ENCODE data around the gene VSTM2B. TPM values are rescaled to one million over a fixed set of nuclear protein-coding genes. Genes with fewer than 3 reads are reported as not detected.

Gene VSTM2B
- total and polyA plus RNA-seq, 2 of the 13 experiments (the other 11 are each of a cell fraction or from before 2014, with no cell fraction given): not detected

DNA sequence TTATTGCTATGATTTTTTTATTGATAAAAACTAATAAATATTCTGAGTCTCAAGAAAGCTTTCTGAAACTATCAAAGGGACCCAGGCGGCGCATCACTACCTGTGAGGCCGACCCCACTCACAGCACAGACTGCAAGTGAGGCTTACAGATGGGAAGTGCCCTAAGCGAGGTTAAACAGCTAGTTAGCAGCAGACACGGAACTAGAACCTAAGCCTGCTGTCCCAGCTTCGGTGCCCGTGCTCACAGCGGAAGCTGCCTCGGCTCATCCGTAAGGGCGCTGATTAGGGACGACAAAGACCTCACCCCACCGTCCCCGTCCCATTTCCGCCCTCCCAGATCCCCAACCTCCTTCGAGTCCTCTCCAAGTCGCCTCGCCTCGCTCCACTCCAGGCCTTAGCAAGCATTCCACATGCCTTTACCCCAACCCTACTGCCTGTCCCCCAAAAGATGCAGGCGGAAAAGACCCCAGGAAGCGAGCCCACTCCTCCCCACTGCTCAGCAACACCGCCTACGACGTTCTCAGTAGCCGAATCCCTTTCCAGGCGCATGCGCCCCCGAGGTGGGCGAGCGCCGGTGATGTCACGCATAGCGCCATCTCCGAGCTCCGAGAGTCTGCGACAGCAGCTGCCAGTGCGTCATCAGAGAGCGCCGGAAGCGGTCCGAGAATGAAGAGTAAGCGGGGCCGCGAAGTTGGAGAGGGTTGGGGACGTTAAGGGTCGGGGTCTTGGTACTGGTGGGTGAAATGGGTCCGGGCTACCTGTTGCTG, 80.0 kb downstream of the VSTM2B start, which contains the start of gene POP4 (continued):
- TF ChIP-seq, protein P1, sequence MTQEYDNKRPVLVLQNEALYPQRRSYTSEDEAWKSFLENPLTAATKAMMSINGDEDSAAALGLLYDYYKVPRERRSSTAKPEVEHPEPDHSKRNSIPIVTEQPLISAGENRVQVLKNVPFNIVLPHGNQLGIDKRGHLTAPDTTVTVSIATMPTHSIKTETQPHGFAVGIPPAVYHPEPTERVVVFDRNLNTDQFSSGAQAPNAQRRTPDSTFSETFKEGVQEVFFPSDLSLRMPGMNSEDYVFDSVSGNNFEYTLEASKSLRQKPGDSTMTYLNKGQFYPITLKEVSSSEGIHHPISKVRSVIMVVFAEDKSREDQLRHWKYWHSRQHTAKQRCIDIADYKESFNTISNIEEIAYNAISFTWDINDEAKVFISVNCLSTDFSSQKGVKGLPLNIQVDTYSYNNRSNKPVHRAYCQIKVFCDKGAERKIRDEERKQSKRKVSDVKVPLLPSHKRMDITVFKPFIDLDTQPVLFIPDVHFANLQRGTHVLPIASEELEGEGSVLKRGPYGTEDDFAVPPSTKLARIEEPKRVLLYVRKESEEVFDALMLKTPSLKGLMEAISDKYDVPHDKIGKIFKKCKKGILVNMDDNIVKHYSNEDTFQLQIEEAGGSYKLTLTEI (CRISPR knock-in tag; conservative IDR thresholded peaks at IDR 0.05): no peak
- no peak for TF ChIP-seq ZBTB20 (CRISPR knock-in tag; IDR thresholded peaks at IDR 0.05; ENCODE audit: borderline replicate concordance, low read depth)
- peak; percentile 14 for TF ChIP-seq PCBP2 (optimal IDR thresholded peaks at IDR 0.05; ENCODE audit: low read depth, low read length, poor library complexity, severe bottlenecking)
- no peak for TF ChIP-seq ZNF549 (CRISPR knock-in tag; IDR thresholded peaks at IDR 0.05)
- TF ChIP-seq, protein P2, sequence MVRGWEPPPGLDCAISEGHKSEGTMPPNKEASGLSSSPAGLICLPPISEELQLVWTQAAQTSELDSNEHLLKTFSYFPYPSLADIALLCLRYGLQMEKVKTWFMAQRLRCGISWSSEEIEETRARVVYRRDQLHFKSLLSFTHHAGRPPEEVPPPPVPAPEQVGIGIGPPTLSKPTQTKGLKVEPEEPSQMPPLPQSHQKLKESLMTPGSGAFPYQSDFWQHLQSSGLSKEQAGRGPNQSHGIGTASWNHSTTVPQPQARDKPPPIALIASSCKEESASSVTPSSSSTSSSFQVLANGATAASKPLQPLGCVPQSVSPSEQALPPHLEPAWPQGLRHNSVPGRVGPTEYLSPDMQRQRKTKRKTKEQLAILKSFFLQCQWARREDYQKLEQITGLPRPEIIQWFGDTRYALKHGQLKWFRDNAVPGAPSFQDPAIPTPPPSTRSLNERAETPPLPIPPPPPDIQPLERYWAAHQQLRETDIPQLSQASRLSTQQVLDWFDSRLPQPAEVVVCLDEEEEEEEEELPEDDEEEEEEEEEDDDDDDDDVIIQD (CRISPR knock-in tag; IDR thresholded peaks at IDR 0.05; ENCODE audit: low read depth): peak; percentile 9; the same call in 1 of the 2 replicates
- TF ChIP-seq XBP1 (CRISPR knock-in tag; IDR thresholded peaks at IDR 0.05): no peak
- TF ChIP-seq ZNF605 (CRISPR knock-in tag; IDR thresholded peaks at IDR 0.05): peak; percentile 81; the same call in 1 of the 2 replicates
- TF ChIP-seq KLF11 (CRISPR knock-in tag; IDR thresholded peaks at IDR 0.05): 0 out of 2 replicates have a peak, but pooled peaks have one; percentile 41
- 0 out of 2 replicates have a peak, but pooled peaks have one; percentile 28 for TF ChIP-seq ZNF205 (CRISPR knock-in tag; IDR thresholded peaks at IDR 0.05)
- peak; percentile 72 for TF ChIP-seq TEAD3 (CRISPR knock-in tag; optimal IDR thresholded peaks at IDR 0.05; ENCODE audit: borderline replicate concordance)
- TF ChIP-seq ZNF543 (CRISPR knock-in tag; IDR thresholded peaks at IDR 0.05): 0 out of 2 replicates have a peak, but pooled peaks have one; percentile 44
- TF ChIP-seq ZNF563 (CRISPR knock-in tag; IDR thresholded peaks at IDR 0.05): 0 out of 2 replicates have a peak, but pooled peaks have one; percentile 72
- TF ChIP-seq, protein P3, sequence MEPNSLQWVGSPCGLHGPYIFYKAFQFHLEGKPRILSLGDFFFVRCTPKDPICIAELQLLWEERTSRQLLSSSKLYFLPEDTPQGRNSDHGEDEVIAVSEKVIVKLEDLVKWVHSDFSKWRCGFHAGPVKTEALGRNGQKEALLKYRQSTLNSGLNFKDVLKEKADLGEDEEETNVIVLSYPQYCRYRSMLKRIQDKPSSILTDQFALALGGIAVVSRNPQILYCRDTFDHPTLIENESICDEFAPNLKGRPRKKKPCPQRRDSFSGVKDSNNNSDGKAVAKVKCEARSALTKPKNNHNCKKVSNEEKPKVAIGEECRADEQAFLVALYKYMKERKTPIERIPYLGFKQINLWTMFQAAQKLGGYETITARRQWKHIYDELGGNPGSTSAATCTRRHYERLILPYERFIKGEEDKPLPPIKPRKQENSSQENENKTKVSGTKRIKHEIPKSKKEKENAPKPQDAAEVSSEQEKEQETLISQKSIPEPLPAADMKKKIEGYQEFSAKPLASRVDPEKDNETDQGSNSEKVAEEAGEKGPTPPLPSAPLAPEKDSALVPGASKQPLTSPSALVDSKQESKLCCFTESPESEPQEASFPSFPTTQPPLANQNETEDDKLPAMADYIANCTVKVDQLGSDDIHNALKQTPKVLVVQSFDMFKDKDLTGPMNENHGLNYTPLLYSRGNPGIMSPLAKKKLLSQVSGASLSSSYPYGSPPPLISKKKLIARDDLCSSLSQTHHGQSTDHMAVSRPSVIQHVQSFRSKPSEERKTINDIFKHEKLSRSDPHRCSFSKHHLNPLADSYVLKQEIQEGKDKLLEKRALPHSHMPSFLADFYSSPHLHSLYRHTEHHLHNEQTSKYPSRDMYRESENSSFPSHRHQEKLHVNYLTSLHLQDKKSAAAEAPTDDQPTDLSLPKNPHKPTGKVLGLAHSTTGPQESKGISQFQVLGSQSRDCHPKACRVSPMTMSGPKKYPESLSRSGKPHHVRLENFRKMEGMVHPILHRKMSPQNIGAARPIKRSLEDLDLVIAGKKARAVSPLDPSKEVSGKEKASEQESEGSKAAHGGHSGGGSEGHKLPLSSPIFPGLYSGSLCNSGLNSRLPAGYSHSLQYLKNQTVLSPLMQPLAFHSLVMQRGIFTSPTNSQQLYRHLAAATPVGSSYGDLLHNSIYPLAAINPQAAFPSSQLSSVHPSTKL (CRISPR knock-in tag; IDR thresholded peaks at IDR 0.05): peak; percentile 45; the same call in 1 of the 2 replicates
- 0 out of 2 replicates have a peak, but pooled peaks have one; percentile 42 for TF ChIP-seq ZSCAN31 (CRISPR knock-in tag; IDR thresholded peaks at IDR 0.05; ENCODE audit: low read depth)
- TF ChIP-seq, protein P4, sequence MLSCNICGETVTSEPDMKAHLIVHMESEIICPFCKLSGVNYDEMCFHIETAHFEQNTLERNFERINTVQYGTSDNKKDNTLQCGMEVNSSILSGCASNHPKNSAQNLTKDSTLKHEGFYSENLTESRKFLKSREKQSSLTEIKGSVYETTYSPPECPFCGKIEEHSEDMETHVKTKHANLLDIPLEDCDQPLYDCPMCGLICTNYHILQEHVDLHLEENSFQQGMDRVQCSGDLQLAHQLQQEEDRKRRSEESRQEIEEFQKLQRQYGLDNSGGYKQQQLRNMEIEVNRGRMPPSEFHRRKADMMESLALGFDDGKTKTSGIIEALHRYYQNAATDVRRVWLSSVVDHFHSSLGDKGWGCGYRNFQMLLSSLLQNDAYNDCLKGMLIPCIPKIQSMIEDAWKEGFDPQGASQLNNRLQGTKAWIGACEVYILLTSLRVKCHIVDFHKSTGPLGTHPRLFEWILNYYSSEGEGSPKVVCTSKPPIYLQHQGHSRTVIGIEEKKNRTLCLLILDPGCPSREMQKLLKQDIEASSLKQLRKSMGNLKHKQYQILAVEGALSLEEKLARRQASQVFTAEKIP (CRISPR knock-in tag; IDR thresholded peaks at IDR 0.05; ENCODE audit: borderline replicate concordance): no peak
- TF ChIP-seq ARHGAP35 (CRISPR knock-in tag; IDR thresholded peaks at IDR 0.05; ENCODE audit: borderline replicate concordance): no peak
- TF ChIP-seq ARNT2 (CRISPR knock-in tag; IDR thresholded peaks at IDR 0.05; ENCODE audit: low read depth): peak; percentile 44; the same call in 1 of the 2 replicates
- TF ChIP-seq, protein P5, sequence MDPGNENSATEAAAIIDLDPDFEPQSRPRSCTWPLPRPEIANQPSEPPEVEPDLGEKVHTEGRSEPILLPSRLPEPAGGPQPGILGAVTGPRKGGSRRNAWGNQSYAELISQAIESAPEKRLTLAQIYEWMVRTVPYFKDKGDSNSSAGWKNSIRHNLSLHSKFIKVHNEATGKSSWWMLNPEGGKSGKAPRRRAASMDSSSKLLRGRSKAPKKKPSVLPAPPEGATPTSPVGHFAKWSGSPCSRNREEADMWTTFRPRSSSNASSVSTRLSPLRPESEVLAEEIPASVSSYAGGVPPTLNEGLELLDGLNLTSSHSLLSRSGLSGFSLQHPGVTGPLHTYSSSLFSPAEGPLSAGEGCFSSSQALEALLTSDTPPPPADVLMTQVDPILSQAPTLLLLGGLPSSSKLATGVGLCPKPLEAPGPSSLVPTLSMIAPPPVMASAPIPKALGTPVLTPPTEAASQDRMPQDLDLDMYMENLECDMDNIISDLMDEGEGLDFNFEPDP (CRISPR knock-in tag; conservative IDR thresholded peaks at IDR 0.05): no peak
